ENCODE results near the gene PTPRG. TPM values are rescaled to one million over a fixed set of nuclear protein-coding genes. Genes with fewer than 3 reads are reported as not detected.

PTPRG gene
- total RNA-seq, 1 donor from 2014 or later = 0.84 TPM

DNA sequence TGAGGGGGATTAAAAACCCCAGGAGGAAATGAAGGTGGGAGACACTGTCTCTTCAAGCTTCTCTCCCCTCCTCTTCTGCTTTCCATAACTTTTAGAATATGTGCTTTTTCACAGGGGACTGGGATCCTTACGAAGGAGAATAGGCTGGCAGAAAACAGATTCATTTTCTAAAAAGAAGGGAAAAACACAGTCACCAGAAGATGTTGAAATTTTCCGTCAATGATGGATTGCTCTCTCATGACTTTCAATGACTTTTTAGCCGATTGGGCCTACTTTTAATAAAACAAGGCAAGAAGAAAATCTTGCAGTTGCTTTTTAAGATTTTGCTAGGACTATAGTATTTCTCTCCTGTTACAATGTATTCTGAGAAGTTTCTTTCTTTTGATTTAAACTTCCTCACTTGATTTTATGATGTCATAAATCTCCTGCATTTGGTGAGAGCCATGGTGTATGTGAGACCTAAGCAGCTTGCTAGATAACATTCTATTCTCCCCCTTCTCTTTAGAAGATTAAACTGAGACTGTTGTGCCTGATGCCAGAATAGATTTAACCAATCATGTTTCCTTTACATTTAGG lies 570.7 kb downstream of the PTPRG start:
- intact Hi-C loops (cut with micrococcal nuclease) = no loop called here

- intact Hi-C loops (cut with micrococcal nuclease) = no loop called here
Observed at GRCh38 chr3:62133015-62133414, 571.6 kb downstream of the PTPRG start.

- intact Hi-C loops (cut with micrococcal nuclease) = no loop called here
Observed at GRCh38 chr3:62134061-62134496, 572.7 kb downstream of the PTPRG start.

DNA sequence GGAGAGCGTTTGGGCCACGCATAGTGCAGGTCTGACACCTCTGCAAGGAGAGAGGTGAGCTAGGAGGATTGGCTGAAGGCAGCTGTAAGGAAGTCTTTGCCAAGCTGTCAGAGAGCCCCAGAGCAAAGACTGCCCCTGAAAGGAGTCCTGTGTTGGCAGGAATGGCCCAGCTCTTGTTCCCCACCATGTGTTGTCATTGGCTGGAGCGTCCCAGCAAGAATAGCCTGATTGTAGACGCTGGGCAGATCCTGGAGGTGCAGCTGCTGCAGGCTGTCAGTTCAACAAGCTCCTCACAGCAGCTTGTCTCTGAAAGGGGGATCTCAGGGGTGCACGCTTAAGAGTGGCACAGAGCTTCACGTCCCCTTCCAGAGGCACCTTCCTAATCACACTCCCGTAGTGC lies 574.4 kb downstream of the PTPRG start:
- intact Hi-C loops (cut with micrococcal nuclease) = no loop called here

DNA sequence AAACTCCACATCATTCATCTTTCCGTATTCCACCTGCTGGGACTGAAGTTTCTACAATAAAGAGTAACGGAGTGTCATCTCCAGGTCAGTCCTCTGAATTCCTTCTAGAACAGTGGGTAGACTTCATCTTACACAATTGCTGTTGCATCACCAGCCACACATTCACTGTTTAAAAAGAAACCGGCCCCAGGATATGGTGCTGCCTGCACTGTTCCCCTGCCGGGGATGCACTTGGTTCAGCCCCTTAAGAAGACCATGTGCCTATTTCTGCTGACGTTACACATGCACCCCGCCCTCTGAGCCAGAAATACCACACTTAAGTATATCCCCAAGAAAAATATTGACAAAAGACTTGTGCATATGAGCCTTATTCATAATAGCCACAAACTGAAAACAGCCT lies 578.6 kb downstream of the PTPRG start:
- intact Hi-C loops (cut with micrococcal nuclease) = no loop called here

DNA sequence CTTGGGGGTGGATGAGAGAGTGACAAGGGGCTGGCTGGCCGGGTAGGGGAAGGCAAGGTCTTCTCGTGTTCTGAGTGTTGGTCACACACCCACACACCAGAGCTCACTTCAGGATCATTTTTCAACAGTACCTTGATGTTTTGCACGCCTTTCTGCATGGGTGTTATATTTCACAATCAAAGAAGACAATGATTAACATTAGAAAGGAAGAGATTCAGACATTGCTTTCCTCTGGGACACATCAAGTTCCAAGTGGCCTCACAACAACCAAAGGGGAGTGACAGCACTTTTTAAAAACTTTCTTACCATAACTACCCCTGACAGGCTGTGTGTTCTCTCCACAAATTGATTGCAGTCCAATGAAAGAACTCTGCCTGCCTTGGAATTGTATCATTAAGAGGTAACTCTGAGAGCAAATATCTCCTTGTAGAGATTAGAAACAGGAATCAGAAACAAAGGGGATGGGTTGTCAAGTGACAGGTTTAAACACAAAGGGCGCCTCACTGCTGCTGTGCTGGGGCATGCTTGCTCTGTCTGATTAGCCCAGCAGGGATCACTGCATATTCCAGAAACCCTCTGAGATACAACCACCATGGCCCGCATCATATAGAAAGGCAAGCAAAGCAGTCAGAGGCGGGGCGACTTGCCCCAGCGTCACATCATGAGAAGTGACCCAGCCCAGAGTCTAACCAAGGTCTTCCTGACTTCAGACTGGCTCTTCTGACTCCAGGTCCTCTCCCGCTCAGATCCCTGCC lies 581.1 kb downstream of the PTPRG start:
- intact Hi-C loops (cut with micrococcal nuclease) = no loop called here

GRCh38 chr3:62143843-62144450 lies 582.6 kb downstream of the PTPRG start:
- intact Hi-C loops (cut with micrococcal nuclease) = no loop called here

DNA sequence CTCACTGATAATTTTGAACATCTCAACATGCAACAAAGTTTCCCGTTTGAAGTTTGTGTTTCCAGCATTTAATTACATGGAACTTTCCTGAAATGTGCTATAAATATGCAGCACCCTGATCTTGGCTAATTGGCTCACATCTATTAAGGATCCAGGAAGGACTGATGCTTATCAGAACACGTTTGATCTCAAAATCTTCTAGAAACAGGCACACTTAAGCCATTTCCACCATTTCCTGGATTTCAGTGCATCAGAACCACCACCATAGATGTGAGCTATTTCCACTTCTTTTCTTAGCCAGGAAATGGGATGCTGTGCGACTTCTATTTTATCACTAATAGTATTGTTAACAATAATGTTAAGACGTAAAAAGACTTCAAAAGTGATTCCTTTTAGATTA lies 583.1 kb downstream of the PTPRG start:
- intact Hi-C loops (cut with micrococcal nuclease) = no loop called here

DNA sequence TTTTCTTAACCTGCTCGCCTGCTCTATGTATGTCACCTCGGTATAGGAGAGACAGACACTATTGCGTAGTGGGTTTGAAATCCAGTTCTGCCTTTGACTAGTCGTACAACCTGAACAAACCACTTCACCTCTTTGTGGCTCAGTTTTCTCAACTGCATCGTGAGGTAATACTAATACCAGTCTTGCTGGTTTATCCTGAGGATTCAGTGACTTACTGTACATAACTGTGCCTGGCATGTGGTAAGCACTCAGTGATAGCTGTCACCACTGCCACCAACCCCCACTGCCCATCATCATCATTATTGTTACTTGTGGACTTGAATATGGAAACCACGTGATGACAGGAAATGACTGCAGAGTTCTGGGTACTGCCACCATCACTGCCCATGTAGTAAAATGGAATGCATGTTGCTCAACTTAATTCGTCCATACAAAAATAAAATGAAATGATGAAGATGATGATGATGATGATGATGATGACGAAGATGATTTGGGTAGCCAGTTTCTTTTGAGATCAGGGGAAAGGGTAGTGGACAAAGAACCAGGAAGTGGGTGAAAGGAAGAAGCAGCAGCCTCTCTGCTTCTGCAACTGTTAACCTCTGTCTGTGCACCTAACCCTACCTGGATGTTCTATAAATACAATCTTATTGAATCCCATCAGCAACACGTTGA lies 583.9 kb downstream of the PTPRG start:
- intact Hi-C loops (cut with micrococcal nuclease) = no loop called here

DNA sequence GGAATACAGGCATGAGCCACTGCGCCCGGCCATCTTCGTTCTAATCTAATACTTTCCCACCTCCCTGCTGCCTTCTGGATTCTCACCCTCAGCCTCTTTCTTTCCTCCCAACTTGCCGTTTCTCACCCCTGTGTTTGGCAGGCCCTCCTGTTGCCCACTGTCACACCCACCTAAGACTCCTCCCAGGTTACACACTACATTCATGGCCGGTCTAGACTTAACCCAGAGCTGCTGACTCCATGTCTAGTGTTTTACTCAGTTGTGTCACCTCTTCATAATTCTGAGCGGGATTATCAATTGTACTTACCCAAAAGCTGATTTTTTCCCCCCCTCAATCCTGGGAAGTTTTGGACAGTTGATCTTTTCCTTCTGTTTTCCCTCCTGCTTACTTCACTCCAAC lies 588.2 kb downstream of the PTPRG start:
- intact Hi-C loops (cut with micrococcal nuclease) = no loop called here

GRCh38 chr3:62149962-62150361 lies 588.6 kb downstream of the PTPRG start:
- intact Hi-C loops (cut with micrococcal nuclease) = no loop called here

- intact Hi-C loops (cut with micrococcal nuclease) = no loop called here
Observed at GRCh38 chr3:62151591-62151990, 590.2 kb downstream of the PTPRG start.

DNA sequence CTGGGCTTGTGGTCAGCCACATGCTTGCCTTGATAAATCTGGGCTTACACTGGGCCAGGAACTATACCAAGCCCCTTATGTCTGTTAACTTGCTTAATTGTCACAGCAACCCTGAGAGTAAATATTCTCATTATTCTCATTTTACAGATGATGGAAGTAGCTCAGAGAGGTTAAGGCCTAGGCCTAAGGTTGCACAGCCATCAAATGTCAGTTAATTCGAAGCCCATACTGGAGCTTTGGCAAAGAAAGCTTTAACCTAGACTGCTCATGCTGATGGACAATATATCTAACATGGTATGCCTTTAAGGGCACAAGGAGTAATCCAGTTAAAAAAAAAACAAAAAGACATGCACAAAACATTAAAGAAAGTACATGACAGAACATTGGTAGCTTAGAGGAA lies 591.9 kb downstream of the PTPRG start:
- intact Hi-C loops (cut with micrococcal nuclease) = no loop called here

GRCh38 chr3:62154457-62155148 lies 593.2 kb downstream of the PTPRG start:
- intact Hi-C loops (cut with micrococcal nuclease) = no loop called here

DNA sequence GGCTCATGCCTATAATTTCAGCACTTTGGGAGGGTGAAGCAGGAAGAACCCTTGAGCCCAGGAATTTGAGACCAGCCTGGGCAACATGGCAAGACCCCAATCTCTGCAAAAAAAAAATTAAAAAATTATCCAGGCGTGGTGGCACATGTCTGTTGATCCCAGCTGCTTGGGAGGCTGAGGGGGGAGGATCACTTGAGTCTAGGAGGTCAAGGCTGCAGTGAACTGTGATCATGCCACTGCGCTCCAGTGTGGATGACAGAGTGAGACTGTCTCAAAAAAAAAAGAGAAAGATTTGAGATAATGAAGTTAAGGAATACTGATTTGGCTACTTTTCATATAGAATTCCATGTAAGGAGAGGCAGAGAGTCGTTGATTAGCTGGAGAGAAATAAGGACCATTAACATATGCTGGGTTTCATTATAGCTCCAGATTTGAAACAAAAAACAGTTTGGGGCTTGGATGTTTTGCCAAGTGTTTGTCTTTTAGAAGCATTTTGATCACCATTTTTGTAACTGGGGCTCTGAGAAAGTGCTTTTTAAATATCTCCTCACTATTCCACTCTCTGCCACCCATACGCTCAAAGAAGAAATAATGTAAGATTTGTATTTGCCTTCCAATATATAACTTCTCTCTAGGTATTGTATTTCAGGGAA lies 597.8 kb downstream of the PTPRG start:
- intact Hi-C loops (cut with micrococcal nuclease) = no loop called here

GRCh38 chr3:62159709-62160092 lies 598.3 kb downstream of the PTPRG start:
- intact Hi-C loops (cut with micrococcal nuclease) = no loop called here

GRCh38 chr3:62161371-62161770 lies 600.0 kb downstream of the PTPRG start:
- intact Hi-C loops (cut with micrococcal nuclease) = no loop called here

DNA sequence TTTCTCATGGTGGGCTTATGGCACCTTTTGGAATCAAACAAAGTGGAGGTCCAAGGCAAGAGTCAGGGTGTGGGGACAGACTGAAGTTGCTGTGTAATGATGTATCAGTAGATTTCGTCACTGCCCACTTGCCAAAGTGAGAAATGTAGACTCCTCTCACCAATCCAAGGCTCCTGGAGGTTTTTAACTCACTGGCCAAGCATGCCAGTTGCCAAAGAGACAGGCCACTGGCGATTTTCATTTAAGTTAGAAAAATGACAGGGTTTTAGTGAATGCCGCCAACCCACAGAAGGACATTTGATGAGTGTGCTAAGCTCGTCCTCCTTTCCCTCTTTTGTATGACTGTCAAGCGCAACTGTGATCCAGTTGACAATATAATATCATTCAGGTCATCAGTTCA lies 602.8 kb downstream of the PTPRG start:
- intact Hi-C loops (cut with micrococcal nuclease) = no loop called here

GRCh38 chr3:62164746-62165145 lies 603.4 kb downstream of the PTPRG start:
- intact Hi-C loops (cut with micrococcal nuclease) = no loop called here

GRCh38 chr3:62167566-62168262 lies 606.3 kb downstream of the PTPRG start:
- intact Hi-C loops (cut with micrococcal nuclease) = no loop called here

DNA sequence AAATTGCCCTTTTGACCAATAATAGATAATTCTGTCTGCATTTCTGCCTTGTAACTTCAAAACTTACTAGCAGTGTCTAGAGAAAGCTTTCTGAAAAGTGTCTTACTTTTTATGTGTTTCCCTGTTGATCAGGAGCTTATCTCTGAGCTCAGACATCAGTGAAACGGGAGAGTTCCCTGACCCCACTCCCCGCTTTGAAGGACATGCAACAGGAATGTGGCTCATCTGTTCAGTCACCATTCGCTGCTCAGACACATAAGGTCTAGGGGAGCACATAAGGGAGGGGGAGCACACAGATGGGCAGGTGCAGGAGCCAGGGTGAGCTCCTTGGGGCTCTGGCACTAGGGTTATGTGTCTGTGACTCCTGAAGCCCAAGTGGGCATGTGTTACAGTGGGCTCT lies 607.0 kb downstream of the PTPRG start:
- intact Hi-C loops (cut with micrococcal nuclease) = no loop called here
